ENCODE results near the gene SLC11A2.

DNA sequence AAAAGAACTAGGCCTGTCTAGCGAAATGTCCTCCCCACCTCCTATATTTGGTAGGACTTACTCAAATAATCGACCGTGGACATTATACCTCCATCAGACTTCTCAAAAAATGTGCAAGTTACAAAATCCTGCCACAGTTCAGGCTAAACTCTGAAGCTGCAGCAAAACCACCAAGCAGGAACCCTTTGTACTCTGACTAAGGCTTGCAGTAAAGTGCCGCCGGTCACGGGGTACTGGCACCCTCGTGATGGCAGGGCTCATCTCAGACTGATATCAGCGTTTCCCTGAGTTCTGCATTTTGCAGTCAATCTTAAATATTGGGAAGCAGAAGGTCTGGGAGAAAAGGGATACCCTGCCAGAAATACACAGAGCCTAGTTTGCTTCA lies 17.1 kb downstream of the SLC11A2 start:
- TF ChIP-seq, protein P1, sequence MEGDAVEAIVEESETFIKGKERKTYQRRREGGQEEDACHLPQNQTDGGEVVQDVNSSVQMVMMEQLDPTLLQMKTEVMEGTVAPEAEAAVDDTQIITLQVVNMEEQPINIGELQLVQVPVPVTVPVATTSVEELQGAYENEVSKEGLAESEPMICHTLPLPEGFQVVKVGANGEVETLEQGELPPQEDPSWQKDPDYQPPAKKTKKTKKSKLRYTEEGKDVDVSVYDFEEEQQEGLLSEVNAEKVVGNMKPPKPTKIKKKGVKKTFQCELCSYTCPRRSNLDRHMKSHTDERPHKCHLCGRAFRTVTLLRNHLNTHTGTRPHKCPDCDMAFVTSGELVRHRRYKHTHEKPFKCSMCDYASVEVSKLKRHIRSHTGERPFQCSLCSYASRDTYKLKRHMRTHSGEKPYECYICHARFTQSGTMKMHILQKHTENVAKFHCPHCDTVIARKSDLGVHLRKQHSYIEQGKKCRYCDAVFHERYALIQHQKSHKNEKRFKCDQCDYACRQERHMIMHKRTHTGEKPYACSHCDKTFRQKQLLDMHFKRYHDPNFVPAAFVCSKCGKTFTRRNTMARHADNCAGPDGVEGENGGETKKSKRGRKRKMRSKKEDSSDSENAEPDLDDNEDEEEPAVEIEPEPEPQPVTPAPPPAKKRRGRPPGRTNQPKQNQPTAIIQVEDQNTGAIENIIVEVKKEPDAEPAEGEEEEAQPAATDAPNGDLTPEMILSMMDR (conservative IDR thresholded peaks at IDR 0.05; ENCODE audit: low read depth, low read length): no peak
- TF ChIP-seq EZH2 (IDR thresholded peaks at IDR 0.05; ENCODE audit: borderline replicate concordance, low read depth, low read length, poor library complexity, severe bottlenecking): no peak
